Kidney epithelial cell (primary cell): ENCODE data around the gene C5AR2. TPM values are rescaled to one million over a fixed set of nuclear protein-coding genes. Genes with fewer than 3 reads are reported as not detected.
"Not testable (repeated sequence)": the region's sequence is repeated elsewhere in the genome, so short reads cannot be mapped to it uniquely, and the experiment has no call there.

Source experiments
- DNase-seq: peaks from one replicate; pipeline ENCODE4 v3.0.0-alpha.2; 2010; ENCODE audit warnings: low read depth
- H3K27me3 ChIP-seq: 2 replicates; pipeline ENCODE4 v1.6.0; 2011; ENCODE audit warnings: low read length; ENCODE audit not compliant: control insufficient read depth, insufficient read depth
- H3K36me3 ChIP-seq: 2 replicates; pipeline ENCODE4 v1.5.1; 2011; ENCODE audit warnings: low read length; ENCODE audit not compliant: control insufficient read depth, insufficient read depth
- H3K4me3 ChIP-seq: 2 replicates; pipeline ENCODE4 v1.5.1; 2011; ENCODE audit warnings: low read depth, mild to moderate bottlenecking, control low read depth, low read length
- total RNA-seq: library from RNA; depleted of rRNA; stranded (reverse); fragments of >200 nt; gene quantifications from 2 replicates; pipeline ENCODE4 v1.2.3, GENCODE V29; 2015
- TF ChIP-seq, protein P1 (sequence below): IDR thresholded peaks from 2 replicates; pipeline ENCODE4 v1.5.1; 2011; ENCODE audit warnings: mild to moderate bottlenecking, moderate library complexity, low read length, control low read depth, inconsistent platforms; ENCODE audit not compliant: insufficient read depth, poor library complexity, severe bottlenecking

C5AR2 gene
- total RNA-seq, 1 donor from 2014 or later: not detected

DNA sequence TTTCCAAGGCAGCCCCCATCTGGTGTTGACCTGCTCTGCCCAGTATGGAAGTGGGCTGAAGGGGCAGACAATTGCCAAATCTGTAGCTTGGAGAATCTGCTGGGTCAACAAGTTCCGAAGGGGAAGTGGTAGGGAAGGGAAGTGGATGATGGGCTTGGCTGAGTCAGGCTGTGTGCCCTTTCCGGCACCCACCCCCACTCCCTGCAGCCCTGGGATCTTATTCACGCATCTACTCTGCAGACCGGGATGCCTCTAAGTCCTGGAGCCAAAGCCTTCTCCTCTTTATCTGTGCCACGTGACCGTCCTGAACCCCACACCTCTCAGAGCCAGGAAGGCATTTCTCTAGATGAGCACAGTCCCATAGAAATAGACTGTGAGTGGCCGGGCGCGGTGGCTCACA lies 7.5 kb upstream of the C5AR2 start:
- DNase-seq: no peak
- peaks cover 4% of the 10 kb centered on the region for H3K27me3 ChIP-seq
- no peak overlapping the region for H3K4me3 ChIP-seq
- TF ChIP-seq, protein P1, sequence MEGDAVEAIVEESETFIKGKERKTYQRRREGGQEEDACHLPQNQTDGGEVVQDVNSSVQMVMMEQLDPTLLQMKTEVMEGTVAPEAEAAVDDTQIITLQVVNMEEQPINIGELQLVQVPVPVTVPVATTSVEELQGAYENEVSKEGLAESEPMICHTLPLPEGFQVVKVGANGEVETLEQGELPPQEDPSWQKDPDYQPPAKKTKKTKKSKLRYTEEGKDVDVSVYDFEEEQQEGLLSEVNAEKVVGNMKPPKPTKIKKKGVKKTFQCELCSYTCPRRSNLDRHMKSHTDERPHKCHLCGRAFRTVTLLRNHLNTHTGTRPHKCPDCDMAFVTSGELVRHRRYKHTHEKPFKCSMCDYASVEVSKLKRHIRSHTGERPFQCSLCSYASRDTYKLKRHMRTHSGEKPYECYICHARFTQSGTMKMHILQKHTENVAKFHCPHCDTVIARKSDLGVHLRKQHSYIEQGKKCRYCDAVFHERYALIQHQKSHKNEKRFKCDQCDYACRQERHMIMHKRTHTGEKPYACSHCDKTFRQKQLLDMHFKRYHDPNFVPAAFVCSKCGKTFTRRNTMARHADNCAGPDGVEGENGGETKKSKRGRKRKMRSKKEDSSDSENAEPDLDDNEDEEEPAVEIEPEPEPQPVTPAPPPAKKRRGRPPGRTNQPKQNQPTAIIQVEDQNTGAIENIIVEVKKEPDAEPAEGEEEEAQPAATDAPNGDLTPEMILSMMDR: no peak
- H3K36me3 ChIP-seq: no peaks in the 10 kb centered on the region

DNA sequence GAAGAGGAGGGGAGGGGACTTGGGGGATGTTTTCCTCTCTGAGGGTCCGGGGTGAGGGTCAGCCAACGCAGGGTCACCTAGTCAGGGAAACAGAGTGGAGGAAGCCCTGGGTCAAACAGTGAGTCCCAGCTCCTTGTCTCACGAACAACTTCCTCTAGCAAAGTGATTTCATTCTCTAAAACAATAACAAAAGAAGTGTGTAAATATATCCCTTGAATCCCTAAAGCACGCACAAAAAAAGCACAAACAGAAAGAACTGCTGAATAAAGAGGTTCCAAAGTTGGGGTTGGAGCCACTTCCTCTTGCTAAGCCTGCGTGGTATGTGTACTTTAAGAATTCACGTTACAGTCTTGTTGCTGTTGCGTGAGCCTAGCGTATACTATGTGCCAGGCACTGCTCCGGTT lies 1.5 kb upstream of the C5AR2 start:
- Histone ChIP-seq H3K27me3 (peaks cover 2% of the 10 kb centered on the region), H3K4me3 (no peak overlapping the region), H3K36me3 (no peaks in the 10 kb centered on the region)
- TF ChIP-seq, protein P1: no peak
- DNase-seq: no peak

DNA sequence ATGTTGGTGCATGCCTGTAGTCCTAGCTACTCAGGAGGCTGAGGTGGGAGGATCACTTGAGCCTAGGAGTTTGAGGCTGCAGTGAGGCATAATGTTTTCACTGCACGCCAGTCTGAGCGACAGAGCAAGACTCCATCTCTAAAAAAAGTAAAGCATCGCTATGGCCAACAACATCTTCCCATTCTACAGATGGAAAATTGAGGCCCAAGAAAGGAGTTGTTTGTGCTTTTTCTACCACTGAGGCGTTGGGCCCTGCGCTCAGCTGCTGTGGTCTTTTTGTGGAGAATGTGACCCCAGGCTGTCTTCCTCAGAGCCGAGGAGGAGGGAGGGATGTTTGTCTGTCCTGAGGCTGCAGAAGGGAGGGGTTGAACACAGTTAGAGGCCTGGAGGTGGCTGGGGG lies 485 bp upstream of the C5AR2 start:
- TF ChIP-seq, protein P1: no peak
- no peaks in the 10 kb centered on the region for H3K36me3 ChIP-seq
- H3K27me3 ChIP-seq: peaks cover 2% of the 10 kb centered on the region
- no peak for DNase-seq
- no peak overlapping the region for H3K4me3 ChIP-seq

DNA sequence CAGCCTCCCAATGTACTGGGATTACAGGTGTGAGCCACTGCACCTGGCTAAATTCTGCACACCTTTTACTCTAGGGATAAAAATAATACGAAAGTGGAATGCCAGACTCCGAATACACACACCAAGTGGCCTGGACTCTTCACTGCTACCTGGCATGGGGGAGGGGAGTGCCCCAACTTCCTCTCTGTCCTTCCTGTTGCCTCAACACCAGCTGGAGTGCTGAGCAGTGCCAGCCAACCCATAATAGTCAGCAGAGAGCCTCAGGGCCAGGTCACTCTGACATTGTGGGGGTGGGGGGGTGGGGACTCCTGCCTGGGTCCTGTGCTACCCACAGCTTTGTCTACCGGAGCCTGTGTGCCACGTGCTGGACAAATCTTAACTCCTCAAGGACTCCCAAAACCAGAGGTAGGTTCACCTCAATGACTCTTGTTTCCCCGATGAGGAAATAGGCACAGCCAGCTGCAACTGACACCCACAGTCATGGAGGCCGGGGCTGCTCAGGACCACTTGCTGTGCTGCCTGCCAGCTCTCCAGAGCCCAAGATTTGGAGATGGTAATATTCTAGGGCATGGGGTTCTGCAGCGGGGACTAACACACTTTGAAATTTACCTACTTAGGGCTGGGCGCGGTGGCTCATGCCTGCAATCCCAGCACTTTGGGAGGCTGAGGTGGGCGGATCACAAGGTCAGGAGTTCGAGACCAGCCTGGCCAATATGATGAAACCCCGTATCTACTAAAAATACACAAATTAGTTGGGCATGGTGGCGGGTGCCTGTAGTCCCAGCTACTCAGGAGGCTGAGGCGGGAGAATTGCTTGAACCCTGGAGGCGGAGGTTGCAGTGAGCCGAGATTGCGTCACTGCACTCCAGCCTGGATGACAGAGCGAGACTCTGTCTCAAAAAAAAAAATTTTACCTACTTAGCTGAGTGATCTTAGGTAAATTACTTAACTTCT lies 5.1 kb downstream of the C5AR2 start:
- not testable (repeated sequence) for DNase-seq, H3K4me3 ChIP-seq, H3K36me3 ChIP-seq, H3K27me3 ChIP-seq

DNA sequence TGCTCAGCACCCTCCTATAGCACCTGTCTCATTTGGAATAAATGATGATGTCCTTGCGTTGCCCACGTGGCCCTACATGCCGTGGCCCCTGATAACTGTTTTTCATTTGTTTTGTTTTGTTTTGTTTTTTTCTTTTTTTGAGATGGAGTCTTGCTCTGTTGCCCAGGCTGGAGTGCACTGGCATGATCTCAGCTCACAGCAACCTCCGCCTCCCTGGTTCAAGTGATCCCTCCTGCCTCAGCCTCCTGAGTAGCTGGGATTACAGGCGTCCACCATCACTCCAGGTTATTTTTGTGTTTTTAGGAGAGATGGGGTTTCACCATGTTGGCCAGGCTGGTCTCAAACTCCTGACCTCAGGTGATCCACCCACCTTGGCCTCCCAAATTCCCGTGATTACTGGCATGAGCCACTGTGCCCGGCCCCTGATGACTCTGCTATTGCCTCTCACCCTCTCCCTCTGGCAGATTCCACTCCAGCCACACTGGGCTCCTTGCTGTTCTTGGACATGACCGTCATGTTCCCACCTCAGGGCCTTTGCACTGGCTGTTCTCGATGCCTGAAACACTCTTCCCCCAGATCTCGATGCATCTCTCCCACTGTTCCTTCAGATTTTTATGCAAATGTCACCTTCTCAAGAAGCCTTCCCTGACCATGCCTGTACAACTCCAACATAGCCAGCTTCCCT lies 7.4 kb downstream of the C5AR2 start:
- DNase-seq: no peak
- TF ChIP-seq, protein P1: no peak
- H3K27me3 ChIP-seq: no peaks in the 10 kb centered on the region
- H3K36me3 ChIP-seq: no peaks in the 10 kb centered on the region
- no peak overlapping the region for H3K4me3 ChIP-seq

DNA sequence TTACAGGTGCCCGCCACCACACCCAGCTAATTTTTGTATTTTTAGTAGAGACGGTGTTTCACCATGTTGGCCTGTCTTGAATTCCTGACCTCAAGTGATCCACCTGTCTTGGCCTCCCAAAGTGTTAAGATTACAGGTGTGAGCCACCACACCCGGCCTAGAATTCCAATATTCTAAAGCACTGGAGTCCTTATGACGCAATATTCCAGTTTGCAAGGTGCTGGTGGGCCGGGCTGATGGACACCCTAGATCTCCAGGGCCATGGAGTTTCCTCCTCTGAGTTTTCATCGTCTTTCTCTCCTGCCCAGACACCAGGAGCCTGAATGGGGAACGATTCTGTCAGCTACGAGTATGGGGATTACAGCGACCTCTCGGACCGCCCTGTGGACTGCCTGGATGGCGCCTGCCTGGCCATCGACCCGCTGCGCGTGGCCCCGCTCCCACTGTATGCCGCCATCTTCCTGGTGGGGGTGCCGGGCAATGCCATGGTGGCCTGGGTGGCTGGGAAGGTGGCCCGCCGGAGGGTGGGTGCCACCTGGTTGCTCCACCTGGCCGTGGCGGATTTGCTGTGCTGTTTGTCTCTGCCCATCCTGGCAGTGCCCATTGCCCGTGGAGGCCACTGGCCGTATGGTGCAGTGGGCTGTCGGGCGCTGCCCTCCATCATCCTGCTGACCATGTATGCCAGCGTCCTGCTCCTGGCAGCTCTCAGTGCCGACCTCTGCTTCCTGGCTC lies 8.7 kb downstream of the C5AR2 start:
- Histone ChIP-seq H3K4me3 (no peak overlapping the region), H3K36me3 (no peaks in the 10 kb centered on the region), H3K27me3 (no peaks in the 10 kb centered on the region)
- DNase-seq: no peak
- TF ChIP-seq, protein P1: no peak
